ENCODE data around the gene CARD10. TPM values are rescaled to one million over a fixed set of nuclear protein-coding genes. Genes with fewer than 3 reads are reported as not detected.

Gene CARD10
- total and polyA plus RNA-seq, 5 donors = 6.6 to 11.4 (median 8.5) TPM

GRCh38 chr22:37448516-37449127, 70.6 kb downstream of the CARD10 start:
- DNase-seq (no peak), ATAC-seq (no peak)
- WGBS = 84% methylated on average over 18 of the region's 18 CpGs
- intact Hi-C loops (cut with DNase I) = no loop called here
- Histone ChIP-seq H3K9me3 (ENCODE audit: control insufficient read depth, low read length) (no peaks in the 10 kb centered on the region), H3K4me1 (ENCODE audit: control insufficient read depth, insufficient read depth, low read length) (no peaks in the 10 kb centered on the region), H3K27me3 (ENCODE audit: control insufficient read depth, insufficient read depth) (no peaks in the 10 kb centered on the region), H3K27ac (ENCODE audit: low read length) (no peak overlapping the region), H3K4me3 (ENCODE audit: low read length) (no peak overlapping the region)

GRCh38 chr22:37445501-37445900, 73.7 kb downstream of the CARD10 start:
- intact Hi-C loops (cut with DNase I) = no loop called here
- DNase-seq = no peak
- no peaks in the 10 kb centered on the region for H3K4me1 ChIP-seq (ENCODE audit: control insufficient read depth, insufficient read depth, low read length)
- H3K27ac ChIP-seq (ENCODE audit: low read length) = no peak overlapping the region
- H3K27me3 ChIP-seq (ENCODE audit: control insufficient read depth, insufficient read depth) = no peaks in the 10 kb centered on the region
- peaks cover 4% of the 10 kb centered on the region for H3K9me3 ChIP-seq (ENCODE audit: control insufficient read depth, low read length)
- no peak for ATAC-seq
- 83% methylated on average over 9 of the region's 9 CpGs for WGBS
- no peak overlapping the region for H3K4me3 ChIP-seq (ENCODE audit: low read length)

- no peaks in the 10 kb centered on the region for H3K4me1 ChIP-seq (ENCODE audit: control insufficient read depth, insufficient read depth, low read length)
- 83% methylated on average over 7 of the region's 7 CpGs for WGBS
- no peak overlapping the region for H3K4me3 ChIP-seq (ENCODE audit: low read length)
- DNase-seq = no peak
- H3K27ac ChIP-seq (ENCODE audit: low read length) = no peak overlapping the region
- no peak for ATAC-seq
- no peaks in the 10 kb centered on the region for H3K27me3 ChIP-seq (ENCODE audit: control insufficient read depth, insufficient read depth)
- intact Hi-C loops (cut with DNase I) = no loop called here
- H3K9me3 ChIP-seq (ENCODE audit: control insufficient read depth, low read length) = peaks cover 4% of the 10 kb centered on the region
Measured at GRCh38 chr22:37443977-37444376, 75.2 kb downstream of the CARD10 start.

- no peak for DNase-seq
- ATAC-seq = no peak
- intact Hi-C loops (cut with DNase I) = no loop called here
- Histone ChIP-seq H3K4me3 (ENCODE audit: low read length) (no peak overlapping the region), H3K9me3 (ENCODE audit: control insufficient read depth, low read length) (peaks cover 4% of the 10 kb centered on the region), H3K4me1 (ENCODE audit: control insufficient read depth, insufficient read depth, low read length) (no peaks in the 10 kb centered on the region), H3K27ac (ENCODE audit: low read length) (no peak overlapping the region), H3K27me3 (ENCODE audit: control insufficient read depth, insufficient read depth) (no peaks in the 10 kb centered on the region)
- WGBS = 90% methylated on average over 7 of the region's 7 CpGs
Measured at GRCh38 chr22:37443086-37443485, 76.1 kb downstream of the CARD10 start.

- H3K4me1 ChIP-seq (ENCODE audit: control insufficient read depth, insufficient read depth, low read length) = no peaks in the 10 kb centered on the region
- peaks cover 4% of the 10 kb centered on the region for H3K9me3 ChIP-seq (ENCODE audit: control insufficient read depth, low read length)
- no peak overlapping the region for H3K27ac ChIP-seq (ENCODE audit: low read length)
- intact Hi-C loops (cut with DNase I) = no loop called here
- ATAC-seq (no peak), DNase-seq (no peak)
- no peak overlapping the region for H3K4me3 ChIP-seq (ENCODE audit: low read length)
- 75% methylated on average over 2 of the region's 2 CpGs for WGBS
- no peaks in the 10 kb centered on the region for H3K27me3 ChIP-seq (ENCODE audit: control insufficient read depth, insufficient read depth)
Measured at GRCh38 chr22:37442537-37442936, 76.7 kb downstream of the CARD10 start.

- Histone ChIP-seq H3K4me3 (ENCODE audit: low read length) (no peak overlapping the region), H3K4me1 (ENCODE audit: control insufficient read depth, insufficient read depth, low read length) (no peaks in the 10 kb centered on the region), H3K9me3 (ENCODE audit: control insufficient read depth, low read length) (peaks cover 4% of the 10 kb centered on the region), H3K27me3 (ENCODE audit: control insufficient read depth, insufficient read depth) (no peaks in the 10 kb centered on the region), H3K27ac (ENCODE audit: low read length) (no peak overlapping the region)
- no peak for DNase-seq
- no peak for ATAC-seq
- WGBS = 52% methylated on average over 8 of the region's 8 CpGs
- intact Hi-C loops (cut with DNase I) = no loop called here
Measured at GRCh38 chr22:37442135-37442534, 77.1 kb downstream of the CARD10 start.

- no peak for DNase-seq
Measured at GRCh38 chr22:37440875-37441274, 78.3 kb downstream of the CARD10 start.

More at GRCh38 chr22:37440875-37441274, 78.3 kb downstream of the CARD10 start:
- intact Hi-C loops (cut with DNase I) = no loop called here
- H3K4me1 ChIP-seq (ENCODE audit: control insufficient read depth, insufficient read depth, low read length) = no peaks in the 10 kb centered on the region
- 85% methylated on average over 4 of the region's 4 CpGs for WGBS
- no peak for ATAC-seq
- no peaks in the 10 kb centered on the region for H3K27me3 ChIP-seq (ENCODE audit: control insufficient read depth, insufficient read depth)
- H3K27ac ChIP-seq (ENCODE audit: low read length) = no peak overlapping the region
- H3K4me3 ChIP-seq (ENCODE audit: low read length) = no peak overlapping the region
- H3K9me3 ChIP-seq (ENCODE audit: control insufficient read depth, low read length) = peaks cover 4% of the 10 kb centered on the region

Other genes starting within 250 kb of the CARD10 start
- 1 to 10 TPM; 5.1 to 7.0 (median 5.9) TPM for gene CYTH4, start 236.9 kb downstream of the CARD10 start, total RNA-seq
- gene CYTH4, start 236.9 kb downstream of the CARD10 start, polyA plus RNA-seq = 2.6 TPM
- under 1 TPM in 2 of 4 donors, not detected in 2; 0.03 to 0.06 TPM for gene ELFN2, start 91.9 kb downstream of the CARD10 start, total RNA-seq
- gene ELFN2, start 91.9 kb downstream of the CARD10 start, polyA plus RNA-seq = 0.05 TPM
- gene MFNG, start 33.0 kb downstream of the CARD10 start, total RNA-seq = 10 to 100 TPM in 3 of 4 donors, 1 to 10 TPM in 1; 9.0 to 14.1 (median 10.6) TPM
- gene MFNG, start 33.0 kb downstream of the CARD10 start, polyA plus RNA-seq = 9.6 TPM
- gene CDC42EP1, start 41.1 kb upstream of the CARD10 start, total RNA-seq = 10 to 100 TPM; 19.7 to 31.3 (median 21.7) TPM
- 20.7 TPM for gene CDC42EP1, start 41.1 kb upstream of the CARD10 start, polyA plus RNA-seq
- gene LGALS2, start 60.7 kb upstream of the CARD10 start, total RNA-seq = under 1 TPM in 1 of 4 donors, not detected in 3; 0.44 TPM
- gene LGALS2, start 60.7 kb upstream of the CARD10 start, polyA plus RNA-seq = not detected
- gene GGA1, start 89.4 kb upstream of the CARD10 start, total RNA-seq = 10 to 100 TPM; 23.3 to 29.0 (median 26.0) TPM
- 27.2 TPM for gene GGA1, start 89.4 kb upstream of the CARD10 start, polyA plus RNA-seq
- 1 to 10 TPM; 1.9 to 4.8 (median 3.1) TPM for gene SH3BP1, start 120.3 kb upstream of the CARD10 start, total RNA-seq
- gene SH3BP1, start 120.3 kb upstream of the CARD10 start, polyA plus RNA-seq = 1.4 TPM
- gene PDXP, start 139.3 kb upstream of the CARD10 start, total RNA-seq = 10 to 100 TPM; 18.6 to 21.7 (median 20.4) TPM
- gene PDXP, start 139.3 kb upstream of the CARD10 start, polyA plus RNA-seq = 21.0 TPM
- 100 to 1,000 TPM; 438 to 693 (median 551) TPM for gene LGALS1, start 156.2 kb upstream of the CARD10 start, total RNA-seq
- 1,338 TPM for gene LGALS1, start 156.2 kb upstream of the CARD10 start, polyA plus RNA-seq
- gene NOL12, start 166.9 kb upstream of the CARD10 start, total RNA-seq = 10 to 100 TPM; 13.5 to 16.4 (median 14.4) TPM
- gene NOL12, start 166.9 kb upstream of the CARD10 start, polyA plus RNA-seq = 16.3 TPM
- 100 to 1,000 TPM in 1 of 4 donors, 10 to 100 TPM in 3; 84.8 to 105 (median 92.5) TPM for gene TRIOBP, start 177.6 kb upstream of the CARD10 start, total RNA-seq
- gene TRIOBP, start 177.6 kb upstream of the CARD10 start, polyA plus RNA-seq = 82.1 TPM

All from right cardiac atrium (tissue), 5 donors.